Effector memory CD8-positive, alpha-beta T cell (primary cell): ENCODE data around the gene COL4A3.
A peak's percentile ranks its signal among the peaks of the same experiment; 100 is the strongest.

Experiments used
- ATAC-seq: fragments of 150-1000 bp; cut with Tn5 transposase; replicated peaks from 2 replicates; pipeline ENCODE4 v1.10.0; 2021; ENCODE audit warnings: mild to moderate bottlenecking, moderate library complexity
- DNase-seq, 3 experiments: peaks; one replicate each; pipeline ENCODE4 v3.0.0; 2021
- H3K27ac Mint-ChIP-seq, 2 donors: one replicate each; pipeline ENCODE4 v1.8.0; 2022; ENCODE audit warnings: mild to moderate bottlenecking in 2 of 2, mixed read lengths in 2 of 2, moderate library complexity in 2 of 2
- H3K27me3 Mint-ChIP-seq, 2 donors: one replicate each; pipeline ENCODE4 v1.8.0; 2022; ENCODE audit warnings: mixed read lengths in 2 of 2
- H3K36me3 Mint-ChIP-seq: one replicate; pipeline ENCODE4 v1.8.0; 2022; ENCODE audit warnings: mild to moderate bottlenecking, moderate library complexity, mixed read lengths; ENCODE audit not compliant: insufficient read depth
- H3K4me1 Mint-ChIP-seq, 2 donors: one replicate each; pipeline ENCODE4 v1.8.0; 2022; ENCODE audit warnings: low read depth in 2 of 2, mixed read lengths in 2 of 2
- H3K4me3 Mint-ChIP-seq, 2 donors: one replicate each; pipeline ENCODE4 v1.8.0; 2022; ENCODE audit warnings: mild to moderate bottlenecking in 2 of 2, mixed read lengths in 2 of 2, moderate library complexity in 2 of 2
- H3K9me3 Mint-ChIP-seq, 2 donors: one replicate each; pipeline ENCODE4 v1.8.0; 2022; ENCODE audit warnings: mixed read lengths in 2 of 2

COL4A3 gene

GRCh38 chr2:227324995-227325838, 160.8 kb downstream of the COL4A3 start, which contains the start of gene MFF:
Gene MFF (plus strand): TSS chr2:227325251. CDS start chr2:227330666, 5,415 bp downstream.
- H3K9me3 Mint-ChIP-seq, result no peaks in the 10 kb centered on the region
- H3K27ac Mint-ChIP-seq, result peak within 1 kb of the TSS; percentile 86 to 93
- peaks cover 28 to 33% of the 10 kb centered on the region in 2 donors for H3K4me1 Mint-ChIP-seq
- peak within 1 kb of the TSS; percentile 91 to 92 for H3K4me3 Mint-ChIP-seq
- peaks cover 26% of the 10 kb centered on the region for H3K36me3 Mint-ChIP-seq
- DNase-seq (peak; percentile 92), ATAC-seq (peak; percentile 97)
- peaks cover 0 to 9% of the 10 kb centered on the region in 2 donors for H3K27me3 Mint-ChIP-seq

- Mint-ChIP-seq H3K36me3 (peaks cover 28% of the 10 kb centered on the region), H3K27ac (peak overlapping the region; percentile 86 to 93), H3K27me3 (peaks cover 0 to 9% of the 10 kb centered on the region in 2 donors), H3K4me3 (peak overlapping the region; percentile 91 to 92), H3K4me1 (peaks cover 28 to 33% of the 10 kb centered on the region in 2 donors), H3K9me3 (no peaks in the 10 kb centered on the region)
- ATAC-seq (no peak), DNase-seq (no peak)
These were observed 161.4 kb downstream of the COL4A3 start for GRCh38 chr2:227325839-227326195.

GRCh38 chr2:227326783-227327182, 162.4 kb downstream of the COL4A3 start:
- H3K4me1 Mint-ChIP-seq, result peaks cover 31 to 33% of the 10 kb centered on the region in 2 donors
- DNase-seq (no peak), ATAC-seq (no peak)
- H3K4me3 Mint-ChIP-seq, result peak overlapping the region; percentile 91 to 92
- H3K27me3 Mint-ChIP-seq, result peaks cover 0 to 9% of the 10 kb centered on the region in 2 donors
- H3K27ac Mint-ChIP-seq, result no peak overlapping the region
- H3K36me3 Mint-ChIP-seq, result peaks cover 31% of the 10 kb centered on the region
- no peaks in the 10 kb centered on the region for H3K9me3 Mint-ChIP-seq

- Mint-ChIP-seq H3K9me3 (no peaks in the 10 kb centered on the region), H3K4me3 (no peak overlapping the region), H3K27ac (peak overlapping the region in 1 of 2 donors; percentile 81), H3K36me3 (peaks cover 43% of the 10 kb centered on the region), H3K27me3 (no peaks in the 10 kb centered on the region), H3K4me1 (peaks cover 7 to 8% of the 10 kb centered on the region in 2 donors)
- ATAC-seq (no peak), DNase-seq (no peak)
These were observed 171.3 kb downstream of the COL4A3 start for GRCh38 chr2:227335713-227336112.

- Mint-ChIP-seq H3K4me1 (peaks cover 4 to 6% of the 10 kb centered on the region in 2 donors), H3K36me3 (peaks cover 34% of the 10 kb centered on the region), H3K9me3 (no peaks in the 10 kb centered on the region), H3K27me3 (no peaks in the 10 kb centered on the region), H3K27ac (no peak overlapping the region), H3K4me3 (no peak overlapping the region)
- DNase-seq (no peak), ATAC-seq (no peak)
These were observed 173.0 kb downstream of the COL4A3 start for GRCh38 chr2:227337442-227337841.

GRCh38 chr2:227339098-227339599, 174.7 kb downstream of the COL4A3 start:
- H3K27me3 Mint-ChIP-seq, result no peaks in the 10 kb centered on the region
- ATAC-seq, result no peak
- H3K36me3 Mint-ChIP-seq, result peaks cover 29% of the 10 kb centered on the region
- H3K9me3 Mint-ChIP-seq, result no peaks in the 10 kb centered on the region
- peaks cover 4 to 8% of the 10 kb centered on the region in 2 donors for H3K4me1 Mint-ChIP-seq
- peak overlapping the region in 1 of 2 donors; percentile 53 for H3K27ac Mint-ChIP-seq
- no peak overlapping the region for H3K4me3 Mint-ChIP-seq
- no peak for DNase-seq

- Mint-ChIP-seq H3K9me3 (no peaks in the 10 kb centered on the region), H3K36me3 (peaks cover 23% of the 10 kb centered on the region), H3K4me1 (peaks cover 4 to 8% of the 10 kb centered on the region in 2 donors), H3K4me3 (no peak overlapping the region), H3K27me3 (no peaks in the 10 kb centered on the region), H3K27ac (no peak overlapping the region)
- DNase-seq (no peak), ATAC-seq (no peak)
These were observed 175.7 kb downstream of the COL4A3 start for GRCh38 chr2:227340106-227340505.

- Mint-ChIP-seq H3K36me3 (peaks cover 13% of the 10 kb centered on the region), H3K27ac (no peak overlapping the region), H3K4me3 (no peak overlapping the region), H3K4me1 (peaks cover 0 to 2% of the 10 kb centered on the region in 2 donors), H3K9me3 (no peaks in the 10 kb centered on the region), H3K27me3 (no peaks in the 10 kb centered on the region)
- DNase-seq, result no peak
- no peak for ATAC-seq
These were observed 177.1 kb downstream of the COL4A3 start for GRCh38 chr2:227341553-227341952.

GRCh38 chr2:227344231-227344630, 179.8 kb downstream of the COL4A3 start:
- ATAC-seq (no peak), DNase-seq (no peak)
- H3K4me1 Mint-ChIP-seq, result peaks cover 0 to 2% of the 10 kb centered on the region in 2 donors
- H3K9me3 Mint-ChIP-seq, result no peaks in the 10 kb centered on the region
- H3K27me3 Mint-ChIP-seq, result no peaks in the 10 kb centered on the region
- no peak overlapping the region for H3K27ac Mint-ChIP-seq
- H3K4me3 Mint-ChIP-seq, result no peak overlapping the region
- H3K36me3 Mint-ChIP-seq, result peaks cover 21% of the 10 kb centered on the region

- H3K4me3 Mint-ChIP-seq, result no peak overlapping the region
- no peak for DNase-seq
These were observed 182.7 kb downstream of the COL4A3 start for GRCh38 chr2:227347117-227347516.

GRCh38 chr2:227348324-227348723, 183.9 kb downstream of the COL4A3 start:
- no peak for DNase-seq
- Mint-ChIP-seq H3K27ac (no peak overlapping the region), H3K36me3 (peaks cover 13% of the 10 kb centered on the region), H3K4me1 (no peaks in the 10 kb centered on the region), H3K4me3 (no peak overlapping the region), H3K9me3 (no peaks in the 10 kb centered on the region), H3K27me3 (no peaks in the 10 kb centered on the region)
- ATAC-seq, result no peak

More at GRCh38 chr2:227347117-227347516, 182.7 kb downstream of the COL4A3 start:
- Mint-ChIP-seq H3K27ac (no peak overlapping the region), H3K36me3 (peaks cover 17% of the 10 kb centered on the region), H3K9me3 (no peaks in the 10 kb centered on the region), H3K4me1 (peaks cover 0 to 2% of the 10 kb centered on the region in 2 donors), H3K27me3 (no peaks in the 10 kb centered on the region)
- no peak for ATAC-seq

- no peak overlapping the region for H3K4me3 Mint-ChIP-seq
These were observed 185.7 kb downstream of the COL4A3 start for GRCh38 chr2:227349989-227350612.

GRCh38 chr2:227351639-227352038, 187.2 kb downstream of the COL4A3 start:
- Mint-ChIP-seq H3K4me1 (no peaks in the 10 kb centered on the region), H3K27ac (peak overlapping the region in 1 of 2 donors; percentile 87), H3K4me3 (no peak overlapping the region), H3K9me3 (no peaks in the 10 kb centered on the region), H3K36me3 (peaks cover 23% of the 10 kb centered on the region), H3K27me3 (no peaks in the 10 kb centered on the region)
- ATAC-seq, result no peak
- DNase-seq, result no peak

More at GRCh38 chr2:227349989-227350612, 185.7 kb downstream of the COL4A3 start:
- DNase-seq, result no peak
- no peak for ATAC-seq
- H3K27ac Mint-ChIP-seq, result no peak overlapping the region
- H3K36me3 Mint-ChIP-seq, result peaks cover 13% of the 10 kb centered on the region
- no peaks in the 10 kb centered on the region for H3K9me3 Mint-ChIP-seq
- no peaks in the 10 kb centered on the region for H3K27me3 Mint-ChIP-seq
- no peaks in the 10 kb centered on the region for H3K4me1 Mint-ChIP-seq
